ENCODE measurements around the gene SDHB. TPM values are rescaled to one million over a fixed set of nuclear protein-coding genes. Genes with fewer than 3 reads are reported as not detected.

SDHB gene
- total and polyA plus RNA-seq, 2 of the 13 experiments (the other 11 are each of a cell fraction or from before 2014, with no cell fraction given), result 136 to 142 TPM

- Histone ChIP-seq H4K20me1 (ENCODE audit: insufficient read depth, low read length) (no peaks in the 10 kb centered on the region), H3K9me3 (ENCODE audit: low read length) (no peaks in the 10 kb centered on the region), H3K79me2 (ENCODE audit: insufficient read depth, low read length) (no peaks in the 10 kb centered on the region), H3K27ac (ENCODE audit: extremely low read length, insufficient read depth, low read length) (no peak overlapping the region), H3K4me3 (replicated peaks in 1 of 3; ENCODE audit: insufficient read depth in 1 of 3, low read depth in 2 of 3, low read length in 3 of 3) (no peak overlapping the region), H2AFZ (ENCODE audit: low read length) (no peak overlapping the region), H3K4me2 (ENCODE audit: low read depth, low read length) (no peak overlapping the region), H3K4me1 (ENCODE audit: insufficient read depth, low read length) (peaks cover 22% of the 10 kb centered on the region), H3K9ac (ENCODE audit: insufficient read depth, low read depth, low read length) (no peak overlapping the region), H3K27me3 (ENCODE audit: control insufficient read depth in 1 of 2, insufficient read depth in 2 of 2, low read length in 2 of 2) (no peaks in the 10 kb centered on the region), H3K36me3 (replicated peaks in 1 of 2; ENCODE audit: control insufficient read depth in 1 of 2, insufficient read depth in 2 of 2, low read length in 2 of 2) (peaks cover 14 to 25% of the 10 kb centered on the region in 2 experiments; a peak in 4 of 5 replicates)
- WGBS (ENCODE audit: low lambda C conversion rate), result 94% methylated on average over 7 of the region's 7 CpGs
- BruUV-seq (replicated peaks), result no TSS peak
- TF ChIP-seq, protein P1, sequence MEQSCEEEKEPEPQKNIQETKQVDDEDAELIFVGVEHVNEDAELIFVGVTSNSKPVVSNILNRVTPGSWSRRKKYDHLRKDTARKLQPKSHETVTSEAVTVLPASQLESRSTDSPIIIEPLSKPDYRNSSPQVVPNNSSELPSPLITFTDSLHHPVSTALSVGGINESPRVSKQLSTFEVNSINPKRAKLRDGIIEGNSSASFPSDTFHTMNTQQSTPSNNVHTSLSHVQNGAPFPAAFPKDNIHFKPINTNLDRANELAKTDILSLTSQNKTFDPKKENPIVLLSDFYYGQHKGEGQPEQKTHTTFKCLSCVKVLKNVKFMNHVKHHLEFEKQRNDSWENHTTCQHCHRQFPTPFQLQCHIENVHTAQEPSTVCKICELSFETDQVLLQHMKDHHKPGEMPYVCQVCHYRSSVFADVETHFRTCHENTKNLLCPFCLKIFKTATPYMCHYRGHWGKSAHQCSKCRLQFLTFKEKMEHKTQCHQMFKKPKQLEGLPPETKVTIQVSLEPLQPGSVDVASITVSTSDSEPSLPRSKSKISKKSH (CRISPR knock-in tag; IDR thresholded peaks at IDR 0.05; ENCODE audit: borderline replicate concordance), result no peak
- 0 out of 2 replicates have a peak, but pooled peaks have one; percentile 50 for TF ChIP-seq ZNF121 (CRISPR knock-in tag; IDR thresholded peaks at IDR 0.05)
- no peak for ATAC-seq
- intact Hi-C loops (cut with micrococcal nuclease; ENCODE audit: unreplicated experiment) (no loop called here), in situ Hi-C loops (cut with HindIII; ENCODE audit: extremely low pct_ligation_motif_present, low pct_unique_long_range_greater_than_20kb) (no loop called here)
- ChIA-PET CTCF (ENCODE audit: low intra/inter-chr PET ratio, low total read pairs) (no interaction called here), POLR2A (no interaction called here)
- DNase-seq (ENCODE audit: low spot score), result no peak
- FAIRE-seq, result no peak
Measured at GRCh38 chr1:17017435-17017834, 36.4 kb downstream of the SDHB start.

GRCh38 chr1:17016317-17016661, 37.5 kb downstream of the SDHB start:
- Histone ChIP-seq H3K4me2 (ENCODE audit: low read depth, low read length) (no peak overlapping the region), H2AFZ (ENCODE audit: low read length) (no peak overlapping the region), H3K27ac (ENCODE audit: extremely low read length, insufficient read depth, low read length) (no peak overlapping the region), H3K9me3 (ENCODE audit: low read length) (no peaks in the 10 kb centered on the region), H3K9ac (ENCODE audit: insufficient read depth, low read depth, low read length) (no peak overlapping the region), H3K4me3 (replicated peaks in 1 of 3; ENCODE audit: insufficient read depth in 1 of 3, low read depth in 2 of 3, low read length in 3 of 3) (no peak overlapping the region), H3K27me3 (ENCODE audit: control insufficient read depth in 1 of 2, insufficient read depth in 2 of 2, low read length in 2 of 2) (no peaks in the 10 kb centered on the region), H3K36me3 (replicated peaks in 1 of 2; ENCODE audit: control insufficient read depth in 1 of 2, insufficient read depth in 2 of 2, low read length in 2 of 2) (peaks cover 8 to 14% of the 10 kb centered on the region in 2 experiments; a peak in 4 of 5 replicates), H3K4me1 (ENCODE audit: insufficient read depth, low read length) (peaks cover 27% of the 10 kb centered on the region), H3K79me2 (ENCODE audit: insufficient read depth, low read length) (no peaks in the 10 kb centered on the region), H4K20me1 (ENCODE audit: insufficient read depth, low read length) (no peaks in the 10 kb centered on the region)
- intact Hi-C loops (cut with micrococcal nuclease; ENCODE audit: unreplicated experiment) (no loop called here), in situ Hi-C loops (cut with HindIII; ENCODE audit: extremely low pct_ligation_motif_present, low pct_unique_long_range_greater_than_20kb) (no loop called here)
- FAIRE-seq, result no peak
- POLR2A ChIA-PET, result interaction anchor here (0.6 kb wide), 1 partner anchor 775 kb away, joined by 5 read pairs; no protein-coding TSS in a partner anchor
- TF ChIP-seq, protein P2, sequence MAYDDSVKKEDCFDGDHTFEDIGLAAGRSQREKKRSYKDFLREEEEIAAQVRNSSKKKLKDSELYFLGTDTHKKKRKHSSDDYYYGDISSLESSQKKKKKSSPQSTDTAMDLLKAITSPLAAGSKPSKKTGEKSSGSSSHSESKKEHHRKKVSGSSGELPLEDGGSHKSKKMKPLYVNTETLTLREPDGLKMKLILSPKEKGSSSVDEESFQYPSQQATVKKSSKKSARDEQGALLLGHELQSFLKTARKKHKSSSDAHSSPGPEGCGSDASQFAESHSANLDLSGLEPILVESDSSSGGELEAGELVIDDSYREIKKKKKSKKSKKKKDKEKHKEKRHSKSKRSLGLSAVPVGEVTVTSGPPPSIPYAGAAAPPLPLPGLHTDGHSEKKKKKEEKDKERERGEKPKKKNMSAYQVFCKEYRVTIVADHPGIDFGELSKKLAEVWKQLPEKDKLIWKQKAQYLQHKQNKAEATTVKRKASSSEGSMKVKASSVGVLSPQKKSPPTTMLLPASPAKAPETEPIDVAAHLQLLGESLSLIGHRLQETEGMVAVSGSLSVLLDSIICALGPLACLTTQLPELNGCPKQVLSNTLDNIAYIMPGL (CRISPR knock-in tag; IDR thresholded peaks at IDR 0.05; ENCODE audit: borderline replicate concordance in 1 of 2, low read depth in 1 of 2), result no peak
- TF ChIP-seq ZNF414 (CRISPR knock-in tag; IDR thresholded peaks at IDR 0.05) (no peak), ZNF34 (CRISPR knock-in tag; IDR thresholded peaks at IDR 0.05; ENCODE audit: borderline replicate concordance) (no peak), KDM6A (CRISPR knock-in tag; IDR thresholded peaks at IDR 0.05; ENCODE audit: low read depth) (no peak), ZNF333 (CRISPR knock-in tag; IDR thresholded peaks at IDR 0.05; ENCODE audit: borderline replicate concordance) (no peak), ZNF446 (CRISPR knock-in tag; IDR thresholded peaks at IDR 0.05) (no peak), GZF1 (CRISPR knock-in tag; IDR thresholded peaks at IDR 0.05) (no peak), ZNF850 (CRISPR knock-in tag; conservative IDR thresholded peaks at IDR 0.05) (no peak), HOXA3 (CRISPR knock-in tag; IDR thresholded peaks at IDR 0.05) (no peak), AGO2 (optimal IDR thresholded peaks at IDR 0.05; ENCODE audit: low read depth, low read length) (no peak), SP1 (IDR thresholded peaks at IDR 0.05) (no peak), SP1 (CRISPR knock-in tag; IDR thresholded peaks at IDR 0.05) (no peak), ZNF724P (CRISPR knock-in tag; IDR thresholded peaks at IDR 0.05; ENCODE audit: borderline replicate concordance) (no peak), ZC3H13 (CRISPR knock-in tag; IDR thresholded peaks at IDR 0.05) (no peak), RXRA (CRISPR knock-in tag; IDR thresholded peaks at IDR 0.05) (no peak)
- 56% methylated on average over 5 of the region's 5 CpGs for WGBS (ENCODE audit: low lambda C conversion rate)
- no TSS peak for BruUV-seq (replicated peaks)
- ATAC-seq, result no peak
- CTCF ChIA-PET (ENCODE audit: low intra/inter-chr PET ratio, low total read pairs), result no interaction called here
- DNase-seq (ENCODE audit: low spot score), result no peak

Data from HepG2 (cell line).